Effector memory CD4-positive, alpha-beta T cell (primary cell): ENCODE results near the gene MYRF.

Experiments used
- DNase-seq, 3 donors: peaks; one replicate each; pipeline ENCODE4 v3.0.0-alpha.2; 2020
- H3K27ac ChIP-seq: 2 replicates; pipeline ENCODE4 v1.7.0; 2013; ENCODE audit warnings: mild to moderate bottlenecking, low read length, moderate library complexity; ENCODE audit not compliant: insufficient read depth, poor library complexity, severe bottlenecking
- H3K27me3 ChIP-seq: replicated peaks from 2 replicates; pipeline ENCODE4 v1.7.0; 2013; ENCODE audit warnings: mild to moderate bottlenecking, low read length; ENCODE audit not compliant: insufficient read depth, control insufficient read depth, poor library complexity, severe bottlenecking
- H3K36me3 ChIP-seq: 2 replicates; pipeline ENCODE4 v1.7.0; 2013; ENCODE audit warnings: mild to moderate bottlenecking, low read length, moderate library complexity; ENCODE audit not compliant: control insufficient read depth, insufficient read depth
- H3K4me1 ChIP-seq: 2 replicates; pipeline ENCODE4 v1.7.0; 2013; ENCODE audit warnings: low read length, mild to moderate bottlenecking; ENCODE audit not compliant: control insufficient read depth, insufficient read depth, poor library complexity, severe bottlenecking
- H3K4me3 ChIP-seq: 2 replicates; pipeline ENCODE4 v1.7.0; 2013; ENCODE audit warnings: low read length, low read depth, mild to moderate bottlenecking; ENCODE audit not compliant: insufficient read depth, poor library complexity, severe bottlenecking
- H3K9me3 ChIP-seq: 2 replicates; pipeline ENCODE4 v1.7.0; 2013; ENCODE audit warnings: mild to moderate bottlenecking, low read length, moderate library complexity; ENCODE audit not compliant: control insufficient read depth

The MYRF gene

GRCh38 chr11:61718046-61718531 lies 34.3 kb upstream of the MYRF start:
- DNase-seq, result no peak
- Histone ChIP-seq H3K27me3 (no peaks in the 10 kb centered on the region), H3K4me1 (no peaks in the 10 kb centered on the region), H3K4me3 (no peak overlapping the region), H3K9me3 (no peaks in the 10 kb centered on the region), H3K36me3 (no peaks in the 10 kb centered on the region), H3K27ac (no peak overlapping the region)

- Histone ChIP-seq H3K4me1 (no peaks in the 10 kb centered on the region), H3K36me3 (no peaks in the 10 kb centered on the region), H3K9me3 (no peaks in the 10 kb centered on the region), H3K4me3 (no peak overlapping the region), H3K27me3 (no peaks in the 10 kb centered on the region), H3K27ac (no peak overlapping the region)
- no peak for DNase-seq
Observed at GRCh38 chr11:61718621-61719302, 33.7 kb upstream of the MYRF start.

GRCh38 chr11:61719978-61720377 lies 32.5 kb upstream of the MYRF start:
- DNase-seq, result no peak
- Histone ChIP-seq H3K4me1 (no peaks in the 10 kb centered on the region), H3K27ac (no peak overlapping the region), H3K27me3 (no peaks in the 10 kb centered on the region), H3K36me3 (no peaks in the 10 kb centered on the region), H3K4me3 (no peak overlapping the region), H3K9me3 (no peaks in the 10 kb centered on the region)

GRCh38 chr11:61720597-61720996 lies 31.8 kb upstream of the MYRF start:
- H3K4me1 ChIP-seq, result no peaks in the 10 kb centered on the region
- H3K36me3 ChIP-seq, result no peaks in the 10 kb centered on the region
- no peak for DNase-seq
- H3K4me3 ChIP-seq, result no peak overlapping the region
- H3K27me3 ChIP-seq, result no peaks in the 10 kb centered on the region
- no peak overlapping the region for H3K27ac ChIP-seq
- no peaks in the 10 kb centered on the region for H3K9me3 ChIP-seq

- DNase-seq, result no peak
- no peaks in the 10 kb centered on the region for H3K4me1 ChIP-seq
- no peaks in the 10 kb centered on the region for H3K36me3 ChIP-seq
- H3K27ac ChIP-seq, result no peak overlapping the region
- no peaks in the 10 kb centered on the region for H3K9me3 ChIP-seq
- no peak overlapping the region for H3K4me3 ChIP-seq
- no peaks in the 10 kb centered on the region for H3K27me3 ChIP-seq
Observed at GRCh38 chr11:61724437-61724836, 28.0 kb upstream of the MYRF start.

- Histone ChIP-seq H3K36me3 (no peaks in the 10 kb centered on the region), H3K9me3 (no peaks in the 10 kb centered on the region), H3K4me3 (no peak overlapping the region), H3K27me3 (no peaks in the 10 kb centered on the region), H3K27ac (no peak overlapping the region), H3K4me1 (no peaks in the 10 kb centered on the region)
- DNase-seq, result no peak
Observed at GRCh38 chr11:61725781-61726231, 26.6 kb upstream of the MYRF start.

GRCh38 chr11:61726775-61727174 lies 25.7 kb upstream of the MYRF start:
- no peaks in the 10 kb centered on the region for H3K9me3 ChIP-seq
- no peaks in the 10 kb centered on the region for H3K27me3 ChIP-seq
- H3K4me1 ChIP-seq, result no peaks in the 10 kb centered on the region
- H3K4me3 ChIP-seq, result no peak overlapping the region
- no peaks in the 10 kb centered on the region for H3K36me3 ChIP-seq
- DNase-seq, result no peak
- no peak overlapping the region for H3K27ac ChIP-seq

- Histone ChIP-seq H3K27me3 (no peaks in the 10 kb centered on the region), H3K9me3 (no peaks in the 10 kb centered on the region), H3K36me3 (no peaks in the 10 kb centered on the region), H3K27ac (no peak overlapping the region), H3K4me3 (no peak overlapping the region), H3K4me1 (no peaks in the 10 kb centered on the region)
- DNase-seq, result no peak
Observed at GRCh38 chr11:61727401-61727811, 25.0 kb upstream of the MYRF start.

GRCh38 chr11:61728066-61728939 lies 24.1 kb upstream of the MYRF start:
- Histone ChIP-seq H3K4me1 (no peaks in the 10 kb centered on the region), H3K27me3 (no peaks in the 10 kb centered on the region), H3K4me3 (no peak overlapping the region), H3K27ac (no peak overlapping the region), H3K9me3 (no peaks in the 10 kb centered on the region), H3K36me3 (no peaks in the 10 kb centered on the region)
- DNase-seq, result no peak

GRCh38 chr11:61728940-61729219 lies 23.6 kb upstream of the MYRF start:
- H3K9me3 ChIP-seq, result no peaks in the 10 kb centered on the region
- H3K27me3 ChIP-seq, result no peaks in the 10 kb centered on the region
- no peak overlapping the region for H3K4me3 ChIP-seq
- no peak for DNase-seq
- no peaks in the 10 kb centered on the region for H3K36me3 ChIP-seq
- H3K4me1 ChIP-seq, result no peaks in the 10 kb centered on the region
- H3K27ac ChIP-seq, result no peak overlapping the region
